ENCODE data around the gene KLK13.

KLK13 gene, protein sequence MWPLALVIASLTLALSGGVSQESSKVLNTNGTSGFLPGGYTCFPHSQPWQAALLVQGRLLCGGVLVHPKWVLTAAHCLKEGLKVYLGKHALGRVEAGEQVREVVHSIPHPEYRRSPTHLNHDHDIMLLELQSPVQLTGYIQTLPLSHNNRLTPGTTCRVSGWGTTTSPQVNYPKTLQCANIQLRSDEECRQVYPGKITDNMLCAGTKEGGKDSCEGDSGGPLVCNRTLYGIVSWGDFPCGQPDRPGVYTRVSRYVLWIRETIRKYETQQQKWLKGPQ

GRCh38 chr19:51064534-51065220 lies at the start of gene KLK13:
Gene KLK13, minus strand, starts transcription at chr19:51065092. Its CDS starts 25 bp downstream, at chr19:51065067.
- DNase-seq: no peak

DNA sequence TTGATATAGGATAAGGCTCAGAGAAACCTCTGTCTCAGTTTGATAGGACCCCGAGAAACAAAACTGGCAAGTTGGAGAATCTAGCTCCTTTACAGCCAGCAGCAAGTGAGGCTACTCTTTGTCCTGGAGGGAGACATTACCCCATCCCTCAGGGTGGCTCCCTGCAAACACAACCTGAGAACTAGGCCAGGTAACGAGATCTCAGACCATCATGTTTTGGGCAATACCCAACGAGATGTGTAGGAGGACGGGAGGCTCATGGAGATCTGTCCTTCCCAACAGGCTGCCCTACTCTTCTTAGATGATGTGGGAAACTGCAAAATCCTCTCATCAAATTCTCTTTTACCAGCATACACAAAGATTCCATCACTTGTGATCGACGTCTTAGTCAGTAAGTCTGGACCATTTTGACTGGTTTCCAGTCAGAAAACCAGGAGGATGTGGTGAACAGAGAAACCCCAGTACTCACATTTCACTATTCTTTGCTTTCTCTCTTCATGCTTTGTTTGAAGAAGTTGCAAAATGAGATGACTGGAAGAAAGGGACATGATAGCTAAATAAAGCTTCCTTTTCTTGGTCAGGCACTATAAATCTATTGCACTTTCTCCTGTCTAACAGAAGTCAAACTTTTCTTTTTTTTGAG lies 49.3 kb upstream of the KLK13 start:
- DNase-seq: no peak

DNA sequence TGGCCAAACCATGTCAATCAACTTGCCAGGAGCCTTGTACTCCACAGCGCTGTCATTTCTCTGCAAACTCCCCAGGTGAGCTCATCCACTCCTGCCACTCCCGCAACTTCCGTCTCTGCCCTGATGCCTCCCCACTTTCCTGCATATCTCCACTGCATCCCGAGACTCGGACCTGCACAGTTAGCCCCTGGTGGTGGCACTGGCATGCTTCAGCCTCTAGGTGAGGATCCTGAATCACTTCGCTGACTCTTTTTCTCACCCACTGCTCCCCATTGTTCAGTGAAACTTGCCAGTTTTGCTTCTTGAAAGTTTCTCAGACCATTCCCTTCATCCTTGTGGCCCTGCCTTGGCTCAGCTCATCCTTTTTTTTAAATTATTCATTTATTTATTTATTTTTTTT lies 46.7 kb upstream of the KLK13 start:
- peak; percentile 47 for DNase-seq

- DNase-seq: no peak
These were observed 45.7 kb upstream of the KLK13 start for GRCh38 chr19:51110666-51110971.

GRCh38 chr19:51108805-51109146 lies 43.9 kb upstream of the KLK13 start:
- DNase-seq: no peak

GRCh38 chr19:51108066-51108804 lies 43.3 kb upstream of the KLK13 start, which contains the start of gene CTU1:
Gene CTU1, minus strand, starts transcription at chr19:51108409. Its CDS starts 3,840 bp downstream, at chr19:51104569.
- DNase-seq: peak; percentile 99

- DNase-seq: peak; percentile 41
These were observed 42.6 kb upstream of the KLK13 start for GRCh38 chr19:51107406-51108065.

DNA sequence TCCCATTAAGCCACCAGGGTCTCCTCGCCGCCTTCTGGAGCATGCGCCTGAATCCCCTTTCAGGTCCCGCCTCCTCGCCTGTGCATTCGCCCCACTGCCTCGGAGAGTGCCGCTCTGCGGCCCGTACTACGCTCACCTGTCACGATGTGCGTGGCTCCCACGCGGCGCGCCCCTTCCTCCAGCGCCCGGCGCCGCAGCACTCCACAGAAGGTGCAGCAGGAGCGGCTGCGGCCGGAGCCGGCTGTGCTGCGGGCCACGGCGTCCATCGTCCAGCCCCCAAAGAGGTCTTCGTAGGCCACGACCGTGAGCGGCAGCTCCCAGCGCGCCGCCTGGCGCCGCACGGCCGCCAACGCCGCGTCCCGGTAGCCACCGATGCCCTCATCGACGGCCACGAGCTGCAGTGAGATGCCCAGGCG lies 39.0 kb upstream of the KLK13 start:
- no peak for DNase-seq

GRCh38 chr19:51102991-51103390 lies 38.1 kb upstream of the KLK13 start:
- DNase-seq: no peak

DNA sequence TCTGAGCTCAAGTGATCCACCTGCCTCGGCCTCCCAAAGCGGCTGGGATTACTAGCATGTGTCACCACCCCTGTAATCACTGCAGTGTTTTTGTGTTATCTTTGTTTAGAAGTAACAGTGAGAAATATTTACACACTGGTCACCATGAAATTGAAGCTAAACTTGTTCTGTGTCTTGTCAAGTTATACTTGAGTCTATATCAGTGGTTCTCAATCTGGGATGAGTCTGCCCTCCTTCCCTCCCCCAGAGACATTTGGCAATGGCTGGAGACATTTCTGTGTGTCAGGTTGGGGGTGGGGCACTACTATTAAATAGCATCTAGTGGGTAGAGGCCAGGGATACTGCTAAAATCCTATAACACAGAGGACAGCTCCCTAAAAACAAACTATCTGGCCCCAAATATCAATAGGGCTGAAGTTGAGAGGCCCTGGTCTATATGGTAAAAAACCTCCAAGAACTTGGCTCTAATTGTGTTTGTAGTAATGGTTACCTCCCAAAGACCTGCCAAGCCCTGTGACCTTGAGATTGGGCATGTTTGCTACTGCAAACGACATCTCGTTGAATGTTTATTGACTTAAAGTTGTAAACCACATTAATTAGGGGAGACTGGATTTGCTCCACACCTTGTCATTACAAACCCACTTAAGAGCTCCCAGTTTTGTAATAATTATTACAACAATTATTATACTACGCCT lies 36.4 kb upstream of the KLK13 start:
- DNase-seq: no peak

GRCh38 chr19:51100601-51101000 lies 35.7 kb upstream of the KLK13 start:
- no peak for DNase-seq

- DNase-seq: no peak
These were observed 34.1 kb upstream of the KLK13 start for GRCh38 chr19:51099047-51099382.

DNA sequence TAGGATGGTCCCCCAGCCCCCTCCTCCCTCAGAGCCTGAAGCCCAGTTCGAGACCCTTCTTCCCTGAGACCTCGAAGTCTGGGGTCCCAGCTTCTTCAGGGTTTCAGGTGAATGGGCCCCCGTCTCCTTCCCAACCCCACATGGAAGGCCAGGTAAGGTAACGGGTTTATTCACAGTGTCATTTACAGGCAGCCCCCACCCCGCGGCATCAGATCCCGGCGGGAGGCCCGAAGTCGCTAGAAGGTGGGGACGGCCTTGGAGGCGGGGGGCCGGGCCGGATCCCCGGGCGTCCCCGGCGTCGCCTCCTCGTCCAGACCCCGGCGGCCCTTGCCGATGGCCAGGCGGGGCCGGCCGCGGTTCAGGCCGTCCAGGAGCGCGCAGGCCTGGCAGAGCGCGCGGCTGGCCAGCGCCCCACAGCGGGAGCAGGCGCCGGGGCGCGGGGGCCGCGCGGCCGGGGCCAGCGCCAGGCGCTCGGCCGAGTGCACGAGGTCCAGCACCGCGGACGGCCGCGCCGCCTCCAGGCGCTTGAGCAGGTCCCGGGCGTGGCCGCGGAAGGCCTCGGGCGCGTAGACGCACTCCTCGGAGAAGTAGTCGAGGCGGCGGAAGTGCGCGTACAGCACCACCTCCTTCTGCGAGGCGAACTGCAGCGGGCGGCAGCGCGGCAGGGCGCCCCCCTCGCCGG lies 33.6 kb upstream of the KLK13 start:
- DNase-seq: no peak

DNA sequence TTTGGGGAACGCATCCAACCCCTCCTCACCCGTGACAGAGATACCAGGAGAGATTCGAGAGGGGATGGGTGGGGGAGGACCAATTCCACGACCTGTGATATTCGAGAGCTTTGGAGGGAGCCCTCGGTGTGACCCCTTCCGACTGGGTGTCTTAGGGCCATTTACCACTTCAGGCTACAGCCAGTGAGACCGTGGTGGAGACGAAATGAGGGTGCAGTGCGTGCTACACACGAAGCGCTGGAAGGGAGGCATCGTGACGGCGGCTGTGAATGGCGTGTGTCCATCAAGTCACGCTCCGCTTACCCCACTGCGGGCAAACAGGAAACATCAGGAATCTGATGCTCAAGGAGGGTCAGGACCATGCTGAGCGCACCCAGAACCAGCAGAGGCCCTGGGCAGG lies 32.9 kb upstream of the KLK13 start:
- no peak for DNase-seq

GRCh38 chr19:51097166-51097738 lies 32.4 kb upstream of the KLK13 start:
- peak; percentile 66 for DNase-seq

- no peak for DNase-seq
These were observed 31.7 kb upstream of the KLK13 start for GRCh38 chr19:51096473-51097165.

DNA sequence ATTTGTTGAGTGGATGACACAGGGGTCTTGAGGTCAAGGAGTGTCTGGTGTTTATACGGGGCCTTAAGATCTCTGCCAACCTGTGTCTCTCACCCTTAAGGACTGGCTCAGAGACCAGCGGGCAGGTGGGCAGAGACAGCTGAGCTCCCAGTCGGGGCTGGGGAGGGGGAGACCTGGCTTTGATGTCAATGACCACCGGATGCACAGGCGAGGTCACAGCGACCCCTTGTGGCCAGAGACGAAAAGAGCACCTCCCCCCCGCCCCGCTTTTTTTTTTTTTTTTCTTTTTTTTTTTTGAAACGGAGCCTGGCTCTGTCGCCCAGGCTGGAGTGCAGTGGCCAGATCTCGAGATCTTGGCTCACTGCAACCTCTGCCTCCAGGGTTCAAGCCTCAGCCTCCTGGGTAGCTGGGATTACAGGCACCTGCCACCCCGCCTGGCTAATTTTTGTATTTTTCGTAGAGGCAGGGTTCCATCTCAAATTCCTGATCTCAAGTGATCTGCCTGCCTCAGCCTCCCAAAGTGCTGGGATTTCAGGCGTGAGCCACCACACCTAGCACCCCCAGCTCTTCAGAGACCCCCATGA lies 29.9 kb upstream of the KLK13 start:
- DNase-seq: peak; percentile 27

DNA sequence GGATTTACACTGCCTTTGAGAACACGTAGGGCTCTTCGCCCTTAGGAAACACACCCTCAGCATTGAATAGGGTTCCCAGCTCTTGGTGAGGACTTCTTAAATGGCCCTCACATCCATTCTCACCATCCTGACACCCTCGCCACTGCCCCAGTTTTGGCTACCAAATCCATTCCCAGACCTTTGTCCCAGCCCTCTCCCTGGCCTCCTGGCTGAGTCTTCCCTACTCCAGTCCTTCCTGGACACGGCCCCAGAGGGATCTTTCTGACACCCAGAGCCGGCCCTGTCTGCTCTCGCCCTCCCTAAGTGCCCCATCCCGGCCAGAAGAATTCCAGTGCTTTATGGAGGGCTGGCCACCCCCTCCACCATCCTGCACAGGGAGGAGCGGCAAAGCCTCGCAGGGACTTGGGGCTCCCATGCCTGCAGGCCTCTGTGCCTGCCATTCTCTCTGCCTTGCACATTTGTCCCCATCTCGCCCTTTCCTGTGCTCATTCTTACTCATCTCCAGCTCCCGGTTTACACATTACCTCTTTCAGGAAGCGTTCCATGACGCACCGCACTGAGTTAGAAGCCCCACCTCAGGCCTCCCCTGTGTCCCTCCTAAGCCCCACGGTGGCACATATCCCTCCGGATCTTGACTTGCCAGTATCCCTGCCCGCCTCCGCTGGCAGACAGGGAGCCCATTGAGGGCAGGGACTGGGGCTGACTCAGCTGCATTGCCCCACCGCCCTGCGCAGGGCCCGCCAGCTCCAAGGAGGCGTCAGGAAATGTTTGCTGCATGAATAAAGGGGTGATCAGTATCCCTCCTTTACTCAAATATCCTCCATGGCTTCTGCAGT lies 28.8 kb upstream of the KLK13 start:
- no peak for DNase-seq

DNA sequence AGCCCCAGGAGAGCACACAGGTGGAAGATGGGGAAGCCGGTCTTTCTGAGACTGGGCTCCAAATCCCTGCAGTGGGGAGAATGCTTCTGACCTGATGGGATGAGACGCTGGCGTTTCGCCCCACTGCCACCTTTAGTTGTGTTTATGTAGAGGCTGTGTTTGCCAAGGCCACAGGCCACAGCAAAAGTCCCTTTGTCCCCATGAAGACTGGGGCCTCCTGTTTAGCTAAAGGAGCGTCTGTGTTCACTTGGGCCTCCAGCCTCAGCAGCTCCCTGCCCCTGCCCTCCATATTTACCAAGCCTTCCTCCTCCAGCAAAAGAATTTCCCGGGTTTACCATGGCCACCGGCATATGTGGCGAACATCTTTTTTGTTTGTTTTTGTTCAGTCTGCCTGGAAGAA lies 28.2 kb upstream of the KLK13 start:
- DNase-seq: no peak

Measured in RPMI8226 (cell line).